ENCODE data around the gene DDX56.

Gene DDX56

DNA sequence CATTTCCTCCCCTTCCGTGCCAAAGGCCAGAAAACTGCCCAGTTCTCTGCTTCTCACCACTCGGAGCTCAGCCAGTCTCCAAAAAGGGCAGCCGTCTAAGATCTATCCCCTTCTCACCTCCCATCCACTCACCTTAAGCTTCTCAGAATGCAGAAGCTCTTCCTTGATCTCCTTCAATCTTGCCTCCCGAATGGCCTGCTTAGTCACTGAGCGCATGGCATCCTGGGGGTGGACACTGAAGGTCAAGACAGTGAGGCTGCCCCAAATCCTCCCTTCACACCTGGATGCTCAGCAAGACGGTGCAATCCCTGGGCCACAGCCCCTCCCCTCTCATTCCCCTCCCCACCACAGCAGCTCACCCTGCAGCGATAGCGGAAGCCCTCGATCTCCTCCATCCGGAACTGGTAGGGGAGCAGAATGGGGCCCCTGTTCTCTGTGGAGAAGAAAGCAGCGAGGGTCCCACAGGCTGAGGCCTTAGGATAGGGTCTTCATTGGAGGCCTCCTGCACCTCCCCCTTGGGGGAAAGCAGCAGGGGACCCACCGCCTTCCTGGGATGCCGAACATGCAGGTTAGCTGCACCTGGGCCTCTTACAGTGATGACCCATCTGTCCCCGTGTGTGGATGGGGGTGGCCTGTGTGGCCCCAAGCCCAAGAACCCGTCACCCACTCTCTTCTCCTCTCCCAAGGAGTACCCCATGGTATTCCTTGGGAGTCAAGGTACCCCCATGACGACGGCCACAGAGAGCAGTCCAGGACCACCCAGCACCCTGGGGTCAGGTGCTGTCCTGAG lies 4.7 kb downstream of the DDX56 start:
- TF ChIP-seq, protein P1, sequence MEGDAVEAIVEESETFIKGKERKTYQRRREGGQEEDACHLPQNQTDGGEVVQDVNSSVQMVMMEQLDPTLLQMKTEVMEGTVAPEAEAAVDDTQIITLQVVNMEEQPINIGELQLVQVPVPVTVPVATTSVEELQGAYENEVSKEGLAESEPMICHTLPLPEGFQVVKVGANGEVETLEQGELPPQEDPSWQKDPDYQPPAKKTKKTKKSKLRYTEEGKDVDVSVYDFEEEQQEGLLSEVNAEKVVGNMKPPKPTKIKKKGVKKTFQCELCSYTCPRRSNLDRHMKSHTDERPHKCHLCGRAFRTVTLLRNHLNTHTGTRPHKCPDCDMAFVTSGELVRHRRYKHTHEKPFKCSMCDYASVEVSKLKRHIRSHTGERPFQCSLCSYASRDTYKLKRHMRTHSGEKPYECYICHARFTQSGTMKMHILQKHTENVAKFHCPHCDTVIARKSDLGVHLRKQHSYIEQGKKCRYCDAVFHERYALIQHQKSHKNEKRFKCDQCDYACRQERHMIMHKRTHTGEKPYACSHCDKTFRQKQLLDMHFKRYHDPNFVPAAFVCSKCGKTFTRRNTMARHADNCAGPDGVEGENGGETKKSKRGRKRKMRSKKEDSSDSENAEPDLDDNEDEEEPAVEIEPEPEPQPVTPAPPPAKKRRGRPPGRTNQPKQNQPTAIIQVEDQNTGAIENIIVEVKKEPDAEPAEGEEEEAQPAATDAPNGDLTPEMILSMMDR (IDR thresholded peaks at IDR 0.05; ENCODE audit: low read length, missing control alignments): no peak
- H3K4me3 ChIP-seq (replicated peaks; ENCODE audit: low read depth, low read length): no peak overlapping the region
- DNase-seq (ENCODE audit: low read depth): no peak

GRCh38 chr7:44567884-44568283 lies 5.8 kb downstream of the DDX56 start:
- no peak for DNase-seq (ENCODE audit: low read depth)
- TF ChIP-seq, protein P1 (IDR thresholded peaks at IDR 0.05; ENCODE audit: low read length, missing control alignments): no peak
- H3K4me3 ChIP-seq (replicated peaks; ENCODE audit: low read depth, low read length): no peak overlapping the region

DNA sequence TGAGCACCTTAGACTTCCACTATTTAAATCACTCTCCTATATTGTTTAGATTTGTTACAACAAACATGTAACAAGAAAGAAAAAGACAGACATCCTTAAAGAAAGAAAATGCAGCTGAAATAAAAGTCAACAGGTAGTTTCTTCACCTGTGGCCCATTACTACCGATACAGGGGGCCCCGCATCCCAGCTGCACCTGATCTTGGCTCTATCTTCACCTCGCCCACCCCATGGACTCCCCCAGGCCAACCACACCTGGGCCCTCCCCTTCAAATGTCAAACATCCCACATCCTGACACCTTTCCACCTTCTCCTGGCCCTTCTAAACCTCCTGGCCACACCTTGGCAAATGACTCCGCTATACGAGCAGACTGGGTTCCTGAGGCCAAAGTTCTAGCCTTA lies 7.0 kb downstream of the DDX56 start:
- DNase-seq (ENCODE audit: low read depth): no peak
- no peak overlapping the region for H3K4me3 ChIP-seq (replicated peaks; ENCODE audit: low read depth, low read length)
- TF ChIP-seq, protein P1 (IDR thresholded peaks at IDR 0.05; ENCODE audit: low read length, missing control alignments): no peak

DNA sequence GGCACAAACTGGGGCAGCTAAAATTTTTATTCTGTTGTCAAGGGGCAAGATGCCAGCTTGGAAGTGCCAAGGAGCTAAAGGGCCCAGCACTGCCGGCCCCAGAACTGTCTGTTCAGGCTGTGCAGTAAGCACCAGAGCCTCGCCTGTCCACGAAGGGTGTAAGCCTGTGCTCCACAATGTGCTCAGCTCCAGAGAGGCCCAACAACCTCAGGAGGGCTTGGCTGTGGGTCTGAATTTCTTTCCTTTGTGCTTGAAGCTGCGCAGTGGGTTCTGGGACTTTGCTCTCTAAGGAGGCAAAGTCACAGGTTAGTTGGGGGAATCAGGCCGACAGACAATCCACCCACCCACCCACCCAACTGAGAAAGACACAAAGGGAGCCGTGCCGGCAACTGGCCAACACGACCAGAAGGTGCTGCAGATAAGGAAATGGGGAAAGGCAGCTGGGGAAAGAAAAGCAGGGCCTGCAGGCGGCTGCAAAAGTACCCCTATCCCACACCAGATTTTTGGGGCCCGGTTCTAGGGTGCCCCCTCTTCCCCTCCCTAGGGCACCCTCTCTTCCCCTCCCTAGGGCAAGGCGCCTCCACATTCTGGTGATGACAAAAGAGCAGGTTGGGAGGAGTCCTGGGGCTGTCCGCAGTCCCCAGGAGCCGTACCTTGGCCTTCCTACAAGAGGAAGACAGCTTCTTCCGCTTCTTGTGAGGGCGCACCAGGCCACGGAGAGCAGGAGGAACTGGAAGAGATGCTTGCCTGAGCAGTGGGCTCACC lies 7.7 kb downstream of the DDX56 start:
- no peak for DNase-seq (ENCODE audit: low read depth)
- TF ChIP-seq, protein P1 (IDR thresholded peaks at IDR 0.05; ENCODE audit: low read length, missing control alignments): no peak
- no peak overlapping the region for H3K4me3 ChIP-seq (replicated peaks; ENCODE audit: low read depth, low read length)

DNA sequence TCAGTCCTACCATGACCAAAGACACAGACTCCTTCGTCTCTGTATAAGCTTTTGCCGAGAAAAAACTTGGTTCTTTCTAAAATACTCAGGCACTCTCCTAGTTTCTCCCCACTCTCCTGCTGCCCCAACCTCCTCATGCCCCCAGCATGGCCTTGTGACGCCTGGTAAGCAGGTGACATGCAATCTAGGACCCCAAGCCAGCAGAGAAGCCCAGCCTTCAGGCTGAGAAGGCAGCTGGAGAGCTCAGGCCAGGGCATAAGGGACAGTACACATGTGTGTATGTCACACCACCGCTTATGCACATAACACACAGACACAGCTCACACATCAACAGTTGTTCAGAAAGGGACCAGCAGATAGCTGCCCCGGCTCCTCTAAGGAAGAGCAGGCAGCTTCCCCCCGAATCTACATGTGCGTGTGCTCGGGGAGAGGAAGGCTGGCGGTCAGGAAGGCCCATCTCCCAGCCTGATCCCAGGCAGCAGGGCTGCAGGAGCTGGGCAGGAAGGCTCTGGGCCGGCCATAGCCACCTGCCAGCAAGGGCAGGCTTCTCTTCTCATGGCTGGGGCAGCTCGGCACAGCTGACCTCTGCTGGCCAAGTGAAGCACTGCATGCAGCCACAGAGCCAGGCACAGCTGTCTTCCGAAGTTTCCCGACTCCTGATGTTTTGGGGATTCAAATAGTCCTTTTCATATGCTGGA lies 8.5 kb downstream of the DDX56 start:
- TF ChIP-seq, protein P1 (IDR thresholded peaks at IDR 0.05; ENCODE audit: low read length, missing control alignments): peak; percentile 97
- DNase-seq (ENCODE audit: low read depth): peak; percentile 70
- H3K4me3 ChIP-seq (replicated peaks; ENCODE audit: low read depth, low read length): no peak overlapping the region

GRCh38 chr7:44564606-44565005 lies 9.1 kb downstream of the DDX56 start:
- no peak for DNase-seq (ENCODE audit: low read depth)
- TF ChIP-seq, protein P1 (IDR thresholded peaks at IDR 0.05; ENCODE audit: low read length, missing control alignments): no peak
- H3K4me3 ChIP-seq (replicated peaks; ENCODE audit: low read depth, low read length): no peak overlapping the region
